ENCODE data around the gene KCNQ1.

KCNQ1 gene

GRCh38 chr11:2459016-2459725 lies 14.4 kb downstream of the KCNQ1 start:
- TF ChIP-seq TCF4 (CRISPR knock-in tag; IDR thresholded peaks at IDR 0.05; ENCODE audit: borderline replicate concordance): no peak
- no peak for TF ChIP-seq TOX (CRISPR knock-in tag; IDR thresholded peaks at IDR 0.05; ENCODE audit: borderline replicate concordance)
- TF ChIP-seq SNAI2 (CRISPR knock-in tag; IDR thresholded peaks at IDR 0.05): no peak
- ATAC-seq: no peak

GRCh38 chr11:2459796-2460531 lies 15.2 kb downstream of the KCNQ1 start:
- TF ChIP-seq TCF4 (CRISPR knock-in tag; IDR thresholded peaks at IDR 0.05; ENCODE audit: borderline replicate concordance) (no peak), CSRNP3 (CRISPR knock-in tag; IDR thresholded peaks at IDR 0.05) (no peak), GLIS3 (CRISPR knock-in tag; IDR thresholded peaks at IDR 0.05) (no peak), ZNF8 (CRISPR knock-in tag; IDR thresholded peaks at IDR 0.05) (no peak), ZFP3 (CRISPR knock-in tag; IDR thresholded peaks at IDR 0.05) (no peak), CREB5 (CRISPR knock-in tag; IDR thresholded peaks at IDR 0.05; ENCODE audit: low read depth) (no peak)
- no peak for ATAC-seq

GRCh38 chr11:2460540-2461252 lies 15.9 kb downstream of the KCNQ1 start:
- ATAC-seq: no peak
- TF ChIP-seq ARNTL (CRISPR knock-in tag; IDR thresholded peaks at IDR 0.05; ENCODE audit: borderline replicate concordance, low read depth): no peak
- no peak for TF ChIP-seq ZNF8 (CRISPR knock-in tag; IDR thresholded peaks at IDR 0.05)
- no peak for TF ChIP-seq PPARA (CRISPR knock-in tag; IDR thresholded peaks at IDR 0.05; ENCODE audit: borderline replicate concordance)
- TF ChIP-seq POU6F1 (CRISPR knock-in tag; IDR thresholded peaks at IDR 0.05; ENCODE audit: borderline replicate concordance, low read depth): no peak
- TF ChIP-seq ESRRG (CRISPR knock-in tag; IDR thresholded peaks at IDR 0.05): no peak
- TF ChIP-seq ZC3H10 (CRISPR knock-in tag; IDR thresholded peaks at IDR 0.05): no peak
- TF ChIP-seq CSDC2 (CRISPR knock-in tag; IDR thresholded peaks at IDR 0.05): no peak
- no peak for TF ChIP-seq CREB5 (CRISPR knock-in tag; IDR thresholded peaks at IDR 0.05; ENCODE audit: low read depth)

GRCh38 chr11:2461253-2461955 lies 16.6 kb downstream of the KCNQ1 start:
- ATAC-seq: no peak
- TF ChIP-seq GLIS3 (CRISPR knock-in tag; IDR thresholded peaks at IDR 0.05) (no peak), OSR1 (CRISPR knock-in tag; IDR thresholded peaks at IDR 0.05) (no peak), TCF4 (CRISPR knock-in tag; IDR thresholded peaks at IDR 0.05; ENCODE audit: borderline replicate concordance) (no peak), ISL1 (CRISPR knock-in tag; IDR thresholded peaks at IDR 0.05) (no peak), ESRRG (CRISPR knock-in tag; IDR thresholded peaks at IDR 0.05) (no peak), ZNF70 (CRISPR knock-in tag; IDR thresholded peaks at IDR 0.05) (no peak), ZNF565 (CRISPR knock-in tag; conservative IDR thresholded peaks at IDR 0.05; ENCODE audit: low read depth) (no peak), CREB5 (CRISPR knock-in tag; IDR thresholded peaks at IDR 0.05; ENCODE audit: low read depth) (no peak), ZFP30 (CRISPR knock-in tag; IDR thresholded peaks at IDR 0.05) (no peak), TSHZ2 (CRISPR knock-in tag; IDR thresholded peaks at IDR 0.05) (no peak), SNAI2 (CRISPR knock-in tag; IDR thresholded peaks at IDR 0.05) (no peak), BACH2 (CRISPR knock-in tag; IDR thresholded peaks at IDR 0.05; ENCODE audit: borderline replicate concordance) (no peak), CSRNP3 (CRISPR knock-in tag; IDR thresholded peaks at IDR 0.05) (no peak)

Data from SK-N-SH treated with all-trans-retinoic acid at 6 μM for 48 hours (cell line).